Fibroblast of lung (primary cell): ENCODE results near the gene S100A10. TPM values are rescaled to one million over a fixed set of nuclear protein-coding genes. Genes with fewer than 3 reads are reported as not detected.

Experiments
- DNase-seq, 2 donors: peaks; one replicate each; pipeline versions ENCODE4 v3.0.0 to v3.0.0-alpha.2; 2010; ENCODE audit warnings: low read depth in 2 of 2
- H2AFZ ChIP-seq: 2 replicates; pipeline ENCODE4 v1.5.1; 2012; ENCODE audit warnings: low read length, control low read depth, inconsistent platforms
- H3K27ac ChIP-seq: 2 replicates; pipeline ENCODE4 v1.5.1; 2011; ENCODE audit warnings: low read length, control low read depth; ENCODE audit not compliant: insufficient read depth
- H3K27me3 ChIP-seq: 2 replicates; pipeline ENCODE4 v1.5.1; 2011; ENCODE audit warnings: mild to moderate bottlenecking, low read length; ENCODE audit not compliant: control insufficient read depth, insufficient read depth
- H3K36me3 ChIP-seq: 2 replicates; pipeline ENCODE4 v1.5.1; 2011; ENCODE audit warnings: low read length; ENCODE audit not compliant: control insufficient read depth, insufficient read depth
- H3K4me1 ChIP-seq: 2 replicates; pipeline ENCODE4 v1.5.1; 2011; ENCODE audit warnings: low read length; ENCODE audit not compliant: control insufficient read depth, insufficient read depth; ENCODE audit errors: extremely low read depth
- H3K4me2 ChIP-seq: 2 replicates; pipeline ENCODE4 v1.5.1; 2011; ENCODE audit warnings: low read length, control low read depth; ENCODE audit not compliant: insufficient read depth; ENCODE audit errors: extremely low read depth
- H3K4me3 ChIP-seq, 4 experiments: fragments of 200-600 bp in 1 of 4; sonication (generic) in 1 of 4; replicated peaks in 1 of 4; 2 replicates each; pipeline ENCODE4 v1.5.1; 2011 to 2016; ENCODE audit warnings: low read length in 4 of 4, low read depth in 3 of 4, mild to moderate bottlenecking in 3 of 4, control low read depth in 2 of 4, inconsistent platforms in 1 of 4, mixed read lengths in 1 of 4; ENCODE audit not compliant: insufficient read depth in 1 of 4; ENCODE audit errors: control extremely low read depth in 1 of 4
- H3K79me2 ChIP-seq: 2 replicates; pipeline ENCODE4 v1.5.1; 2012; ENCODE audit warnings: mild to moderate bottlenecking, low read length, inconsistent platforms; ENCODE audit not compliant: control insufficient read depth, insufficient read depth
- H3K9ac ChIP-seq: 2 replicates; pipeline ENCODE4 v1.5.1; 2011; ENCODE audit warnings: mild to moderate bottlenecking, low read length, control low read depth; ENCODE audit not compliant: insufficient read depth
- H3K9me3 ChIP-seq: 2 replicates; pipeline ENCODE4 v1.5.1; 2012; ENCODE audit warnings: low read depth, low read length; ENCODE audit not compliant: control insufficient read depth, insufficient read depth
- H4K20me1 ChIP-seq: 2 replicates; pipeline ENCODE4 v1.5.1; 2011; ENCODE audit warnings: low read length; ENCODE audit not compliant: control insufficient read depth, insufficient read depth; ENCODE audit errors: extremely low read depth
- CTCF ChIP-seq, 2 donors: IDR thresholded peaks in 1 of 2; conservative IDR thresholded peaks in 1 of 2; 1 replicate in 1 of 2; 2 replicates in 1 of 2; pipeline ENCODE4 v1.5.1; 2011 to 2012; ENCODE audit warnings: low read length in 2 of 2, control low read depth in 1 of 2, inconsistent platforms in 1 of 2, low read depth in 1 of 2, mild to moderate bottlenecking in 1 of 2
- EZH2 ChIP-seq: IDR thresholded peaks from 2 replicates; pipeline ENCODE4 v1.5.1; 2012; ENCODE audit warnings: low read length, control low read depth, mild to moderate bottlenecking; ENCODE audit errors: missing control alignments
- polyA plus RNA-seq, 2 donors: library from polyadenylated mRNA; depleted of rRNA in 1 of 2; stranded (reverse) in 1 of 2; unstranded in 1 of 2; fragments of >200 nt; gene quantifications; 2 replicates each; pipeline ENCODE4 v1.2.1, GENCODE V29; 2011 to 2012; ENCODE audit warnings: missing spikeins in 1 of 2
- total RNA-seq: library from RNA; depleted of rRNA; stranded (reverse); fragments of >200 nt; gene quantifications from 2 replicates; pipeline ENCODE4 v1.2.1, GENCODE V29; 2014

Gene S100A10
- total and polyA plus RNA-seq, 2 donors (not counting 1 experiment from before 2014, with no cell fraction given): 141 to 750 TPM

GRCh38 chr1:151968791-151969399 lies 24.8 kb downstream of the S100A10 start:
- TF ChIP-seq EZH2 (no peak), CTCF (conservative IDR thresholded peaks at IDR 0.05 in 1 of 2, IDR thresholded peaks at IDR 0.05 in 1 of 2; ENCODE audit: low read depth in 1 of 2, low read length in 2 of 2) (no peak)
- H3K9me3 ChIP-seq: no peaks in the 10 kb centered on the region
- no peak for DNase-seq
- no peak overlapping the region for H3K9ac ChIP-seq
- H2AFZ ChIP-seq: no peak overlapping the region
- no peak overlapping the region for H3K27ac ChIP-seq
- H3K4me2 ChIP-seq: no peak overlapping the region
- no peak overlapping the region for H3K4me3 ChIP-seq
- no peaks in the 10 kb centered on the region for H3K27me3 ChIP-seq
- H3K4me1 ChIP-seq: peaks cover 9% of the 10 kb centered on the region
- no peaks in the 10 kb centered on the region for H3K79me2 ChIP-seq
- no peaks in the 10 kb centered on the region for H4K20me1 ChIP-seq
- H3K36me3 ChIP-seq: no peaks in the 10 kb centered on the region

- Histone ChIP-seq H3K9me3 (no peaks in the 10 kb centered on the region), H4K20me1 (no peaks in the 10 kb centered on the region), H3K4me1 (peaks cover 7% of the 10 kb centered on the region), H3K27ac (no peak overlapping the region), H3K9ac (no peak overlapping the region), H3K27me3 (no peaks in the 10 kb centered on the region), H3K79me2 (no peaks in the 10 kb centered on the region), H2AFZ (no peak overlapping the region), H3K4me3 (no peak overlapping the region), H3K4me2 (no peak overlapping the region), H3K36me3 (no peaks in the 10 kb centered on the region)
- TF ChIP-seq CTCF (conservative IDR thresholded peaks at IDR 0.05 in 1 of 2, IDR thresholded peaks at IDR 0.05 in 1 of 2; ENCODE audit: low read depth in 1 of 2, low read length in 2 of 2) (peak; percentile 71 to 88), EZH2 (no peak)
- peak; percentile 43 to 63 for DNase-seq
Measured at GRCh38 chr1:151968058-151968457, 25.6 kb downstream of the S100A10 start.

GRCh38 chr1:151967091-151967490 lies 26.6 kb downstream of the S100A10 start:
- Histone ChIP-seq H3K9me3 (no peaks in the 10 kb centered on the region), H3K4me2 (no peak overlapping the region), H4K20me1 (no peaks in the 10 kb centered on the region), H3K9ac (no peak overlapping the region), H3K27me3 (no peaks in the 10 kb centered on the region), H2AFZ (no peak overlapping the region), H3K36me3 (no peaks in the 10 kb centered on the region), H3K79me2 (no peaks in the 10 kb centered on the region), H3K4me1 (peaks cover 2% of the 10 kb centered on the region), H3K4me3 (no peak overlapping the region), H3K27ac (no peak overlapping the region)
- no peak for TF ChIP-seq EZH2
- TF ChIP-seq CTCF (conservative IDR thresholded peaks at IDR 0.05 in 1 of 2, IDR thresholded peaks at IDR 0.05 in 1 of 2; ENCODE audit: low read depth in 1 of 2, low read length in 2 of 2): no peak
- no peak for DNase-seq
